Activated CD8-positive, alpha-beta memory T cell treated with anti-CD3 and anti-CD28 coated beads, Interleukin-2, amount 10 ng/mL, durations not matched to agents 7 days and 5 days (primary cell): ENCODE measurements around the gene RALGAPA1. TPM values are rescaled to one million over a fixed set of nuclear protein-coding genes. Genes with fewer than 3 reads are reported as not detected.
"Not testable (repeated sequence)": the region's sequence is repeated elsewhere in the genome, so short reads cannot be mapped to it uniquely, and the experiment has no call there.

ENCODE experiments used
- ATAC-seq: fragments of 150-1000 bp; cut with Tn5 transposase; one replicate; pipeline ENCODE4 v1.10.0; 2021; ENCODE audit warnings: moderate library complexity
- CTCF ChIA-PET: fragments of 350-600 bp; sonication (Branson Sonifier 250); formaldehyde crosslinking; loops from one replicate; lab custom pipeline; 2021; ENCODE audit warnings: antibody characterized with exemption; lab: Charles Lee
- DNase-seq: peaks from one replicate; pipeline ENCODE4 v3.0.0-alpha.2; 2020
- H3K27ac Mint-ChIP-seq: one replicate; pipeline ENCODE4 v1.8.0; 2021; ENCODE audit warnings: mild to moderate bottlenecking, mixed read lengths
- H3K27me3 Mint-ChIP-seq: one replicate; pipeline ENCODE4 v1.8.0; 2021; ENCODE audit warnings: mixed read lengths
- H3K36me3 Mint-ChIP-seq: one replicate; pipeline ENCODE4 v1.8.0; 2021; ENCODE audit warnings: mild to moderate bottlenecking, mixed read lengths
- H3K4me1 Mint-ChIP-seq: one replicate; pipeline ENCODE4 v1.8.0; 2021; ENCODE audit warnings: mixed read lengths
- H3K4me3 Mint-ChIP-seq: one replicate; pipeline ENCODE4 v1.8.0; 2021; ENCODE audit warnings: mild to moderate bottlenecking, moderate library complexity, mixed read lengths
- H3K9me3 Mint-ChIP-seq: one replicate; pipeline ENCODE4 v1.8.0; 2022; ENCODE audit warnings: low read depth, mixed read lengths
- total RNA-seq, 2 experiments: library from RNA; stranded (reverse); gene quantifications; one replicate each; pipeline ENCODE4 v1.2.3, GENCODE V29; 2021

RALGAPA1 gene
- total RNA-seq, 2 experiments from 2014 or later = 29.3 to 34.8 TPM

GRCh38 chr14:35829449-35829848, 20.4 kb upstream of the RALGAPA1 start:
- no peak for ATAC-seq
- no peak overlapping the region for H3K27ac Mint-ChIP-seq
- CTCF ChIA-PET = no interaction called here
- H3K4me1 Mint-ChIP-seq = peaks cover 24% of the 10 kb centered on the region
- peaks cover 13% of the 10 kb centered on the region for H3K36me3 Mint-ChIP-seq
- no peaks in the 10 kb centered on the region for H3K27me3 Mint-ChIP-seq
- no peak overlapping the region for H3K4me3 Mint-ChIP-seq
- no peak for DNase-seq
- H3K9me3 Mint-ChIP-seq = no peaks in the 10 kb centered on the region

- ATAC-seq = no peak
- Mint-ChIP-seq H3K9me3 (no peaks in the 10 kb centered on the region), H3K27me3 (no peaks in the 10 kb centered on the region), H3K4me3 (peak overlapping the region; percentile 83), H3K4me1 (peaks cover 24% of the 10 kb centered on the region), H3K27ac (no peak overlapping the region), H3K36me3 (peaks cover 13% of the 10 kb centered on the region)
- CTCF ChIA-PET = interaction anchor here (1.2 to 1.3 kb wide), 2 partner anchors 10 to 19 kb away, joined by 3 read pairs; partner anchors contain the start of gene RALGAPA1
- no peak for DNase-seq
Observed at GRCh38 chr14:35827678-35828472, 18.8 kb upstream of the RALGAPA1 start.

- CTCF ChIA-PET = interaction anchor here (2.5 kb wide), 1 partner anchor 11 kb away, joined by 29 read pairs; no protein-coding TSS in a partner anchor
- DNase-seq (no peak), ATAC-seq (no peak)
- H3K4me3 Mint-ChIP-seq = peak overlapping the region; percentile 83
- H3K9me3 Mint-ChIP-seq = no peaks in the 10 kb centered on the region
- peaks cover 26% of the 10 kb centered on the region for H3K4me1 Mint-ChIP-seq
- H3K27ac Mint-ChIP-seq = peak overlapping the region; percentile 68
- H3K27me3 Mint-ChIP-seq = no peaks in the 10 kb centered on the region
- peaks cover 12% of the 10 kb centered on the region for H3K36me3 Mint-ChIP-seq
Observed at GRCh38 chr14:35826952-35827416, 17.9 kb upstream of the RALGAPA1 start.

GRCh38 chr14:35826218-35826951, 17.3 kb upstream of the RALGAPA1 start, which contains the start of gene BRMS1L:
Gene BRMS1L, plus strand, starts transcription at chr14:35826338. Its CDS starts 179 bp downstream, at chr14:35826517.
- Mint-ChIP-seq H3K27ac (peak within 1 kb of the TSS; percentile 82), H3K36me3 (peaks cover 6% of the 10 kb centered on the region), H3K27me3 (no peaks in the 10 kb centered on the region), H3K9me3 (no peaks in the 10 kb centered on the region), H3K4me1 (peaks cover 29% of the 10 kb centered on the region), H3K4me3 (peak within 1 kb of the TSS; percentile 83)
- ATAC-seq (peak; percentile 98), DNase-seq (peak; percentile 99)
- CTCF ChIA-PET = interaction anchor here (0.9 to 2.5 kb wide), 5 partner anchors 8 to 117 kb away, joined by 3 to 29 read pairs (median 3); no protein-coding TSS in a partner anchor

- CTCF ChIA-PET = interaction anchor here (0.9 to 2.5 kb wide), 5 partner anchors 9 to 117 kb away, joined by 3 to 29 read pairs (median 3); no protein-coding TSS in a partner anchor
- no peaks in the 10 kb centered on the region for H3K9me3 Mint-ChIP-seq
- peaks cover 5% of the 10 kb centered on the region for H3K36me3 Mint-ChIP-seq
- no peaks in the 10 kb centered on the region for H3K27me3 Mint-ChIP-seq
- H3K27ac Mint-ChIP-seq = peak overlapping the region; percentile 82
- no peak for DNase-seq
- peaks cover 29% of the 10 kb centered on the region for H3K4me1 Mint-ChIP-seq
- H3K4me3 Mint-ChIP-seq = peak overlapping the region; percentile 83
- no peak for ATAC-seq
Observed at GRCh38 chr14:35825968-35826217, 16.8 kb upstream of the RALGAPA1 start.

- H3K4me3 Mint-ChIP-seq, H3K36me3 Mint-ChIP-seq, H3K27ac Mint-ChIP-seq, ATAC-seq, H3K9me3 Mint-ChIP-seq, H3K27me3 Mint-ChIP-seq, DNase-seq: not testable (repeated sequence)
- H3K4me1 Mint-ChIP-seq = peaks cover 27% of the 10 kb centered on the region
- CTCF ChIA-PET = interaction anchor here (1.7 to 2.5 kb wide), 2 partner anchors 9 to 17 kb away, joined by 5 to 29 read pairs; no protein-coding TSS in a partner anchor
Observed at GRCh38 chr14:35824446-35825165, 15.5 kb upstream of the RALGAPA1 start.

- ATAC-seq (no peak), DNase-seq (no peak)
- Mint-ChIP-seq H3K4me1 (peaks cover 18% of the 10 kb centered on the region), H3K36me3 (no peaks in the 10 kb centered on the region), H3K9me3 (no peaks in the 10 kb centered on the region), H3K27ac (no peak overlapping the region), H3K4me3 (no peak overlapping the region), H3K27me3 (no peaks in the 10 kb centered on the region)
- CTCF ChIA-PET = interaction anchor here (1.0 to 1.2 kb wide), 3 partner anchors 31 to 399 kb away, joined by 3 to 4 read pairs (median 3); no protein-coding TSS in a partner anchor
Observed at GRCh38 chr14:35822501-35822900, 13.4 kb upstream of the RALGAPA1 start.

GRCh38 chr14:35821564-35822411, 12.7 kb upstream of the RALGAPA1 start:
- no peak for DNase-seq
- Mint-ChIP-seq H3K9me3 (no peaks in the 10 kb centered on the region), H3K4me3 (no peak overlapping the region), H3K36me3 (no peaks in the 10 kb centered on the region), H3K4me1 (peaks cover 11% of the 10 kb centered on the region), H3K27me3 (no peaks in the 10 kb centered on the region), H3K27ac (no peak overlapping the region)
- CTCF ChIA-PET = interaction anchor here (0.9 to 1.5 kb wide), 5 partner anchors 12 to 398 kb away, joined by 3 to 4 read pairs (median 3); no protein-coding TSS in a partner anchor
- ATAC-seq = no peak

GRCh38 chr14:35819591-35820540, 10.8 kb upstream of the RALGAPA1 start:
- Mint-ChIP-seq H3K4me1 (peaks cover 5% of the 10 kb centered on the region), H3K27me3 (peaks cover 3% of the 10 kb centered on the region), H3K27ac (no peak overlapping the region), H3K9me3 (no peaks in the 10 kb centered on the region), H3K4me3 (no peak overlapping the region), H3K36me3 (no peaks in the 10 kb centered on the region)
- no peak for ATAC-seq
- DNase-seq = no peak
- CTCF ChIA-PET = interaction anchor here (0.9 to 3.5 kb wide), 4 partner anchors 11 to 381 kb away, joined by 3 to 20 read pairs (median 5); partner anchors contain the start of gene RALGAPA1

GRCh38 chr14:35818346-35819115, 9.4 kb upstream of the RALGAPA1 start:
- Mint-ChIP-seq H3K27ac (no peak overlapping the region), H3K27me3 (peaks cover 3% of the 10 kb centered on the region), H3K4me1 (peaks cover 5% of the 10 kb centered on the region), H3K4me3 (no peak overlapping the region), H3K36me3 (no peaks in the 10 kb centered on the region), H3K9me3 (no peaks in the 10 kb centered on the region)
- no peak for DNase-seq
- CTCF ChIA-PET = interaction anchor here (0.8 to 5.6 kb wide), 9 partner anchors 8 to 402 kb away, joined by 3 to 29 read pairs (median 5); partner anchors contain the start of genes BRMS1L and RALGAPA1
- ATAC-seq = no peak
